PFSK-1 (cell line): ENCODE data around the gene HOXB6.

ENCODE experiments used
- FOXP2 ChIP-seq: optimal IDR thresholded peaks from 2 replicates; pipeline ENCODE3; 2011; ENCODE audit warnings: borderline replicate concordance, control low read depth, inconsistent platforms; ENCODE audit not compliant: insufficient read depth; ENCODE audit errors: extremely low read length, extremely low read depth
- POLR2AphosphoS5 ChIP-seq: IDR thresholded peaks from 2 replicates; pipeline ENCODE4 v1.6.1; 2012; ENCODE audit warnings: low read depth, mild to moderate bottlenecking, control low read depth, low read length, moderate library complexity
- REST ChIP-seq, 2 experiments: IDR thresholded peaks; 2 replicates each; pipeline versions ENCODE4 v1.6.1 to v1.8.0; 2011 to 2012; ENCODE audit warnings: low read depth in 2 of 2, low read length in 2 of 2, control low read depth in 1 of 2, inconsistent platforms in 1 of 2, mild to moderate bottlenecking in 1 of 2, moderate library complexity in 1 of 2; ENCODE audit not compliant: insufficient read depth in 1 of 2
- SIN3A ChIP-seq: IDR thresholded peaks from 2 replicates; pipeline ENCODE4 v1.6.1; 2012; ENCODE audit warnings: mild to moderate bottlenecking, low read length, moderate library complexity, borderline replicate concordance; ENCODE audit not compliant: insufficient read depth
- TAF1 ChIP-seq: IDR thresholded peaks from 2 replicates; pipeline ENCODE4 v1.6.1; 2012; ENCODE audit warnings: low read length, control low read depth, borderline replicate concordance; ENCODE audit not compliant: insufficient read depth

The HOXB6 gene

GRCh38 chr17:48577946-48578615 lies 26.7 kb downstream of the HOXB6 start, which contains the start of gene HOXB4:
Gene HOXB4 (minus strand): TSS chr17:48578350. CDS start chr17:48578319, 31 bp downstream.
- TF ChIP-seq REST (IDR thresholded peaks at IDR 0.05; ENCODE audit: insufficient read depth in 1 of 2, low read depth in 2 of 2, low read length in 2 of 2) (no peak), TAF1 (no peak), POLR2AphosphoS5 (no peak), FOXP2 (no peak), SIN3A (no peak)

GRCh38 chr17:48577330-48577945 lies 27.3 kb downstream of the HOXB6 start:
- TF ChIP-seq SIN3A = no peak
- TF ChIP-seq TAF1 = no peak
- no peak for TF ChIP-seq POLR2AphosphoS5
- no peak for TF ChIP-seq REST (IDR thresholded peaks at IDR 0.05; ENCODE audit: insufficient read depth in 1 of 2, low read depth in 2 of 2, low read length in 2 of 2)
- no peak for TF ChIP-seq FOXP2

GRCh38 chr17:48576479-48577309 lies 28.1 kb downstream of the HOXB6 start:
- no peak for TF ChIP-seq FOXP2
- TF ChIP-seq REST (IDR thresholded peaks at IDR 0.05; ENCODE audit: insufficient read depth in 1 of 2, low read depth in 2 of 2, low read length in 2 of 2) = no peak
- no peak for TF ChIP-seq SIN3A
- no peak for TF ChIP-seq TAF1
- TF ChIP-seq POLR2AphosphoS5 = no peak

- TF ChIP-seq SIN3A (no peak), REST (IDR thresholded peaks at IDR 0.05; ENCODE audit: insufficient read depth in 1 of 2, low read depth in 2 of 2, low read length in 2 of 2) (no peak), FOXP2 (no peak), POLR2AphosphoS5 (no peak), TAF1 (no peak)
Observed at GRCh38 chr17:48575673-48576478, 28.9 kb downstream of the HOXB6 start.
